Measurements from ENCODE around the gene RRP36.

RRP36 gene

DNA sequence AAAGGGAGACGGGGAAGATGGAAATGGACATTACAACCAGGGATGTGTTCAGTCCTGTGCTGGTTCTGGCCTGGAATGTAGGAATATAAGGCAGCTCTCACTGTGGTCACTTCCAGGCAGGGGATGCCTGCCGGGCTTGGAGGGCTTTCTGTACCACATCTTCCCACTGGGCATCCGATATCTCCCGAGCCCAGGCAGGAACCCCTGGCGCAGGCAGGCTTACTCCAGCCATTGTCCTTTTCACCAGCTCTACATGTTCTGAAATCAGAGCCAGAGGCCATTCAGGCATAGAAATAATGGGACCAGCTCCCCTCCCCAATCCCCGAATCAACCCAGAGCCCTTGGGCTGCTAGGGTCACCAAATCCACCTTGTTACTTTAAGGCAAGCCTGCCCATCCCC, 9.1 kb upstream of the RRP36 start:
- H3K9me3 ChIP-seq (ENCODE audit: low read length): no peaks in the 10 kb centered on the region
- H3K27me3 ChIP-seq (ENCODE audit: insufficient read depth, low read length): no peaks in the 10 kb centered on the region
- peak overlapping the region; percentile 87 for H3K4me2 ChIP-seq (ENCODE audit: low read length)
- no peaks in the 10 kb centered on the region for H4K20me1 ChIP-seq (ENCODE audit: insufficient read depth, low read length)
- H3K79me2 ChIP-seq (ENCODE audit: insufficient read depth, low read length): peaks cover 10% of the 10 kb centered on the region; the same call in 1 of the 2 replicates
- no peak overlapping the region for H2AFZ ChIP-seq (ENCODE audit: low read length)
- peak overlapping the region; percentile 89; the same call in 1 of the 2 replicates for H3K9ac ChIP-seq (ENCODE audit: low read length)
- H3K4me3 ChIP-seq (ENCODE audit: low read depth, low read length, poor library complexity, severe bottlenecking): peak overlapping the region; percentile 75
- H3K36me3 ChIP-seq (ENCODE audit: insufficient read depth, low read length): peaks cover 53% of the 10 kb centered on the region
- no peaks in the 10 kb centered on the region for H3K9me2 ChIP-seq (ENCODE audit: low read depth, low read length)
- no peak overlapping the region for H3K27ac ChIP-seq (ENCODE audit: low read depth, low read length, poor library complexity, severe bottlenecking)
- no peaks in the 10 kb centered on the region for H3F3A ChIP-seq (ENCODE audit: insufficient read depth, low read length)
- TF ChIP-seq EZH2 (IDR thresholded peaks at IDR 0.05; ENCODE audit: borderline replicate concordance, low read length): no peak
- TF ChIP-seq, protein P1, sequence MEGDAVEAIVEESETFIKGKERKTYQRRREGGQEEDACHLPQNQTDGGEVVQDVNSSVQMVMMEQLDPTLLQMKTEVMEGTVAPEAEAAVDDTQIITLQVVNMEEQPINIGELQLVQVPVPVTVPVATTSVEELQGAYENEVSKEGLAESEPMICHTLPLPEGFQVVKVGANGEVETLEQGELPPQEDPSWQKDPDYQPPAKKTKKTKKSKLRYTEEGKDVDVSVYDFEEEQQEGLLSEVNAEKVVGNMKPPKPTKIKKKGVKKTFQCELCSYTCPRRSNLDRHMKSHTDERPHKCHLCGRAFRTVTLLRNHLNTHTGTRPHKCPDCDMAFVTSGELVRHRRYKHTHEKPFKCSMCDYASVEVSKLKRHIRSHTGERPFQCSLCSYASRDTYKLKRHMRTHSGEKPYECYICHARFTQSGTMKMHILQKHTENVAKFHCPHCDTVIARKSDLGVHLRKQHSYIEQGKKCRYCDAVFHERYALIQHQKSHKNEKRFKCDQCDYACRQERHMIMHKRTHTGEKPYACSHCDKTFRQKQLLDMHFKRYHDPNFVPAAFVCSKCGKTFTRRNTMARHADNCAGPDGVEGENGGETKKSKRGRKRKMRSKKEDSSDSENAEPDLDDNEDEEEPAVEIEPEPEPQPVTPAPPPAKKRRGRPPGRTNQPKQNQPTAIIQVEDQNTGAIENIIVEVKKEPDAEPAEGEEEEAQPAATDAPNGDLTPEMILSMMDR (IDR thresholded peaks at IDR 0.05; ENCODE audit: low read length): no peak
- peaks cover 23% of the 10 kb centered on the region for H3K4me1 ChIP-seq (ENCODE audit: insufficient read depth, low read length, severe bottlenecking)

DNA sequence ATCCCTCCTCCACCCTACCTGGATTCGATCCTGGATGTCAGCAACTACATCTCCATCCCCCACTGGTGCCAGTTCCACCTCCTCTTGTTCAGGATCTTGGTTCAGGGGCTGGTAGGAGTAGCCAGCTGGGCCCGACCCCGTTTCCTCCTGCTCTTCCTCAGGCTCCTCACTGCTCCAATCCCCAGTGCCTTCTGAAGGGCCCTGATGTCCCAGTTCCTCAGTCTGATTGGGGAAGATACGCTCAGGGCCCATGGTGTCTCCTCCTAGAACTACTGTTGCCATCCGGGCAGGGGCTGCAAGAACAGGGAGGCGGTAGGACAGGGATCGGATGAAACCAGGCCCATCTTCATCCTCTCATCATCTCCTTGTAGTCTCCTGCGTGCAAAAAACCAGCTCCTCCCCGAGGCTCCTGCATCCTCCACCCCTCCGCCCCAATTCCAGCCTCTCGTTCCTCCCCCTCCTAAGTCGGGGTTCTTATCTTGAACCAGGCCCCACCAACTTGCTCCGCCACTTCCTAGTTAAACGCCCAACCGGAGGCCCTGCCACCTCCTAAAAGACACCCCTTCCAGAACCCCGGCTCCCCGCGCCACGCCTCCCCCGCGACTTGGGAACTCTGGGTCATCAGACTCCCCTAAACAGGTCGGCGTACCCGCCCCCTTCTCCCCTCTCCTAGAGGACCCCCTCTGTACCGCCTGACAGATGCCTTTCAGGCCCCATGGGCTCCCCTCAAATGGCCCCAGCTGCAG, 8.2 kb upstream of the RRP36 start:
- H3K27me3 ChIP-seq (ENCODE audit: insufficient read depth, low read length): no peaks in the 10 kb centered on the region
- no peak overlapping the region for H2AFZ ChIP-seq (ENCODE audit: low read length)
- H3K79me2 ChIP-seq (ENCODE audit: insufficient read depth, low read length): peaks cover 10% of the 10 kb centered on the region; the same call in 1 of the 2 replicates
- H3K4me3 ChIP-seq (ENCODE audit: low read depth, low read length, poor library complexity, severe bottlenecking): peak overlapping the region; percentile 75
- no peaks in the 10 kb centered on the region for H3F3A ChIP-seq (ENCODE audit: insufficient read depth, low read length)
- peak overlapping the region; percentile 89 for H3K9ac ChIP-seq (ENCODE audit: low read length)
- no peaks in the 10 kb centered on the region for H4K20me1 ChIP-seq (ENCODE audit: insufficient read depth, low read length)
- H3K9me3 ChIP-seq (ENCODE audit: low read length): no peaks in the 10 kb centered on the region
- peaks cover 53% of the 10 kb centered on the region for H3K36me3 ChIP-seq (ENCODE audit: insufficient read depth, low read length)
- TF ChIP-seq, protein P1 (IDR thresholded peaks at IDR 0.05; ENCODE audit: low read length): no peak
- no peak for TF ChIP-seq EZH2 (IDR thresholded peaks at IDR 0.05; ENCODE audit: borderline replicate concordance, low read length)
- peak overlapping the region; percentile 87 for H3K4me2 ChIP-seq (ENCODE audit: low read length)
- peak overlapping the region; percentile 29 for H3K27ac ChIP-seq (ENCODE audit: low read depth, low read length, poor library complexity, severe bottlenecking)
- H3K4me1 ChIP-seq (ENCODE audit: insufficient read depth, low read length, severe bottlenecking): peaks cover 23% of the 10 kb centered on the region
- H3K9me2 ChIP-seq (ENCODE audit: low read depth, low read length): no peaks in the 10 kb centered on the region

DNA sequence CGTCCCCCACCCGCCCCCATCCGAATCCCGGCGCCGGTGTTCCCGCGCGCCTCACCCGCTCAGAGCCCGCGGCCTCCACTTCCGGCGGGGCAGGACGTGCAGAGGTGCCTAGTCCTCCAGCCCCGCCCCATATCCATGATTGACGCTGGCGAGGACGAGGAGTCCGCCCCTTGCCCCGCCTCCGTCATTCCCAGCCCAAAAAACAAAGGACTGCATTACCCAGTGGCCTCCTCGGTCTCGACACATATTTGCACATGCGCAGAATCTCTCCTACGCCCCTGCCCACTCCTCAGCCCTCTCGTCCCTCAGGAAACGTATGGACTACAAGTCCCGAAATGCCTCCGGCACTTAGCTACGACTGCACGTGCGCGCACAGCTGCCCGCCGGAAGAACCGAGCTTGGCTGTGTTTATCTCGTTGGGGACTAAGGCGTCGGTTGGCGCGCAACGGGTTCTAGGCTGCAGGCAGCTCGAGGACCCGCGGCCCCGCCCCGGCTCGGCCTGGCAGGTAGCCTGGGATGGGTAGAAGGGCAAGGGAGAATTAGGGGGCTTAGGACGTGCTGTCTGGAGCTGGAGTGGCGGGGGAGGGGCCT, 7.5 kb upstream of the RRP36 start, which contains the start of the genes KLHDC3 and MEA1:
Gene KLHDC3, plus strand, starts transcription at position 407 of the 591 bp plus-strand sequence. CDS start 2,944 bp downstream, outside the sequence.
Gene MEA1, minus strand, starts transcription at position 104 of the 591 bp plus-strand sequence. CDS start 133 bp downstream, outside the sequence.
- no peaks in the 10 kb centered on the region for H3K9me3 ChIP-seq (ENCODE audit: low read length)
- peak within 1 kb of the TSS; percentile 29 for H3K27ac ChIP-seq (ENCODE audit: low read depth, low read length, poor library complexity, severe bottlenecking)
- H3K4me1 ChIP-seq (ENCODE audit: insufficient read depth, low read length, severe bottlenecking): peaks cover 23% of the 10 kb centered on the region
- TF ChIP-seq, protein P1 (IDR thresholded peaks at IDR 0.05; ENCODE audit: low read length): no peak
- TF ChIP-seq EZH2 (IDR thresholded peaks at IDR 0.05; ENCODE audit: borderline replicate concordance, low read length): no peak
- no peaks in the 10 kb centered on the region for H3F3A ChIP-seq (ENCODE audit: insufficient read depth, low read length)
- no peaks in the 10 kb centered on the region for H3K27me3 ChIP-seq (ENCODE audit: insufficient read depth, low read length)
- peak within 1 kb of the TSS; percentile 89 for H3K9ac ChIP-seq (ENCODE audit: low read length)
- peak within 1 kb of the TSS; percentile 75 for H3K4me3 ChIP-seq (ENCODE audit: low read depth, low read length, poor library complexity, severe bottlenecking)
- H3K9me2 ChIP-seq (ENCODE audit: low read depth, low read length): no peaks in the 10 kb centered on the region
- no peak within 1 kb of the TSS for H2AFZ ChIP-seq (ENCODE audit: low read length)
- H3K79me2 ChIP-seq (ENCODE audit: insufficient read depth, low read length): peaks cover 10% of the 10 kb centered on the region; the same call in 1 of the 2 replicates
- H4K20me1 ChIP-seq (ENCODE audit: insufficient read depth, low read length): no peaks in the 10 kb centered on the region
- peaks cover 53% of the 10 kb centered on the region for H3K36me3 ChIP-seq (ENCODE audit: insufficient read depth, low read length)
- H3K4me2 ChIP-seq (ENCODE audit: low read length): peak within 1 kb of the TSS; percentile 87

All from OCI-LY1 (cell line).